Neural cell (in vitro differentiated cells): ENCODE results near the gene URAD. TPM values are rescaled to one million over a fixed set of nuclear protein-coding genes. Genes with fewer than 3 reads are reported as not detected.
A peak's percentile ranks its signal among the peaks of the same experiment; 100 is the strongest.

ENCODE experiments used
- H2AFZ ChIP-seq: fragments of 200-600, 300-800 bp; sonication (generic), shearing (Covaris generic); 2 replicates; pipeline ENCODE4 v1.6.0; 2014; ENCODE audit warnings: low read depth, mild to moderate bottlenecking, antibody characterized with exemption, low read length, moderate library complexity
- H3F3A ChIP-seq: fragments of 200-600 bp; shearing (Covaris generic); 2 replicates; pipeline ENCODE4 v1.6.1; 2016; ENCODE audit warnings: mild to moderate bottlenecking, moderate library complexity, mixed read lengths, antibody characterized with exemption, low read length; ENCODE audit not compliant: insufficient read depth, poor library complexity, severe bottlenecking
- H3K27ac ChIP-seq: fragments of 200-600, 300-800 bp; sonication (generic), shearing (Covaris generic); 2 replicates; pipeline ENCODE4 v1.5.1; 2014; ENCODE audit warnings: mild to moderate bottlenecking, low read length, moderate library complexity
- H3K27me3 ChIP-seq: fragments of 300-800, 200-600 bp; sonication (generic), shearing (Covaris generic); 2 replicates; pipeline ENCODE4 v1.6.0; 2014; ENCODE audit warnings: mild to moderate bottlenecking, low read depth, low read length, moderate library complexity; ENCODE audit not compliant: insufficient read depth
- H3K36me3 ChIP-seq: fragments of 300-800, 200-600 bp; sonication (generic), shearing (Covaris generic); 2 replicates; pipeline ENCODE4 v1.5.1; 2014; ENCODE audit warnings: mild to moderate bottlenecking, antibody characterized with exemption, low read length, moderate library complexity; ENCODE audit not compliant: insufficient read depth
- H3K4me2 ChIP-seq: fragments of 300-800, 200-600 bp; sonication (generic), shearing (Covaris generic); 2 replicates; pipeline ENCODE4 v1.6.0; 2014; ENCODE audit warnings: mild to moderate bottlenecking, low read length
- H3K4me3 ChIP-seq: fragments of 300-800, 200-600 bp; sonication (generic), shearing (Covaris generic); 2 replicates; pipeline ENCODE4 v1.5.1; 2014; ENCODE audit warnings: mild to moderate bottlenecking, low read length, moderate library complexity
- H3K79me2 ChIP-seq: fragments of 200-600 bp; shearing (Covaris generic); replicated peaks from 2 replicates; pipeline ENCODE4 v1.6.0; 2014; ENCODE audit warnings: mild to moderate bottlenecking, low read length, moderate library complexity; ENCODE audit not compliant: insufficient read depth
- H3K9ac ChIP-seq: fragments of 300-800, 200-600 bp; sonication (generic), shearing (Covaris generic); 2 replicates; pipeline ENCODE4 v1.6.1; 2016; ENCODE audit warnings: mild to moderate bottlenecking, low read length, mixed read lengths
- H3K9me2 ChIP-seq: fragments of 200-600 bp; shearing (Covaris generic); 2 replicates; pipeline ENCODE4 v1.6.1; 2016; ENCODE audit warnings: mild to moderate bottlenecking, low read length, mixed read lengths; ENCODE audit not compliant: insufficient read depth
- H3K9me3 ChIP-seq: fragments of 200-600, 300-800 bp; sonication (generic), shearing (Covaris generic); 2 replicates; pipeline ENCODE4 v1.6.1; 2016; ENCODE audit warnings: mild to moderate bottlenecking, mixed run types, low read length, moderate library complexity, mixed read lengths
- H4K20me1 ChIP-seq: fragments of 200-600 bp; shearing (Covaris generic); 2 replicates; pipeline ENCODE4 v1.6.1; 2016; ENCODE audit warnings: mild to moderate bottlenecking, mixed run types; ENCODE audit not compliant: insufficient read depth
- EP300 ChIP-seq: fragments of 450-650 bp; conservative IDR thresholded peaks from 2 replicates; pipeline ENCODE4 v1.6.1; 2014; ENCODE audit warnings: antibody characterized with exemption, mild to moderate bottlenecking, moderate library complexity; ENCODE audit not compliant: poor library complexity, severe bottlenecking
- EZH2 ChIP-seq: fragments of 200-600, 300-800 bp; shearing (Covaris generic), sonication (generic); IDR thresholded peaks from 2 replicates; pipeline ENCODE4 v1.6.1; 2014; ENCODE audit warnings: antibody characterized with exemption, low read length, borderline replicate concordance, mild to moderate bottlenecking; ENCODE audit not compliant: insufficient read depth, poor library complexity, severe bottlenecking
- MXI1 ChIP-seq: fragments of 450-650 bp; conservative IDR thresholded peaks from 2 replicates; pipeline ENCODE4 v1.6.1; 2014; ENCODE audit warnings: antibody characterized with exemption, mild to moderate bottlenecking; ENCODE audit not compliant: poor library complexity, severe bottlenecking
- RAD21 ChIP-seq: fragments of 450-650 bp; conservative IDR thresholded peaks from 2 replicates; pipeline ENCODE4 v1.6.1; 2014; ENCODE audit warnings: antibody characterized with exemption, mild to moderate bottlenecking, moderate library complexity
- SMC3 ChIP-seq: fragments of 450-650 bp; conservative IDR thresholded peaks from 2 replicates; pipeline ENCODE4 v1.6.1; 2014; ENCODE audit warnings: antibody characterized with exemption, mild to moderate bottlenecking, moderate library complexity; ENCODE audit not compliant: poor library complexity
- polyA plus RNA-seq: library from polyadenylated mRNA; depleted of rRNA; stranded (reverse); fragments of >200 nt; gene quantifications from 2 replicates; pipeline ENCODE4 v1.2.3, GENCODE V29; 2014
- TF ChIP-seq, protein P1 (sequence below): IDR thresholded peaks from 2 replicates; pipeline ENCODE4 v1.6.1; 2012; ENCODE audit warnings: borderline replicate concordance
- TF ChIP-seq, protein P2 (sequence below): fragments of 450-650 bp; IDR thresholded peaks from 2 replicates; pipeline ENCODE4 v1.5.1; 2014; ENCODE audit warnings: antibody characterized with exemption, mild to moderate bottlenecking, moderate library complexity; ENCODE audit not compliant: poor library complexity, severe bottlenecking

The URAD gene
- polyA plus RNA-seq, 1 donor from 2014 or later = not detected

DNA sequence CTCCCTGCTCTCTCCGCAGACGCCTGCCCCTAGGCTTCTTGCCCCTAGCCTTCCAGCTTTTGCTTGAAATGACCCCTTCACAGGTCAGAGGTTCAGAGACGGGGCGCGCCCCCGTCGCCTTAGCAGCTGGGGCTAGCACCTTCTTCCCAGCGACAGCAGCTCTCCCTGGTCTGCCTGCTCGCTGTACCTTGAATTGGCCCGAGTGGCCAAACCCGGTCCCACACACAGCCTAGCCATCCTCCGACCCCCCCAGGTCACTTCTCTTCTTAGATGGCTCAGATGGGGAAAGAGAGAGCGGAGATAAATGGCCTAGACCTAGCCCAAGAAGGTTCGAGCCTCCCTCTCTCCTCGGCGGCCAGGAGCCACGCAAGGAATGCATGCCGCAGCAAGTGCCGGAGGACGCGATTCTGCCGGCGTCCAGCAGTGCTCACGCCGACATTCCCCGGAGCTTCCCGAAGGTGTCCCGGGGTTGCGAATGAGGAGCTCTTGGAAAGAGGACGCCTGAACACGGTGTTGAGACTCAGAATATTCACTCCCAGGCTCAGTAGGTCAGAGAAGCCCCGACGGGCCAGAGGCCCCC, 20.7 kb downstream of the URAD start:
- Histone ChIP-seq H3K27me3 (peaks cover 100% of the 10 kb centered on the region), H3K9ac (no peak overlapping the region), H4K20me1 (no peaks in the 10 kb centered on the region), H3F3A (no peaks in the 10 kb centered on the region), H3K36me3 (no peaks in the 10 kb centered on the region), H3K9me2 (no peaks in the 10 kb centered on the region), H2AFZ (no peak overlapping the region), H3K4me3 (peak overlapping the region; percentile 51), H3K27ac (no peak overlapping the region), H3K79me2 (no peaks in the 10 kb centered on the region), H3K9me3 (no peaks in the 10 kb centered on the region), H3K4me2 (no peak overlapping the region)
- TF ChIP-seq EP300 (no peak), SMC3 (no peak), EZH2 (no peak), MXI1 (no peak), RAD21 (no peak)
- TF ChIP-seq, protein P1, sequence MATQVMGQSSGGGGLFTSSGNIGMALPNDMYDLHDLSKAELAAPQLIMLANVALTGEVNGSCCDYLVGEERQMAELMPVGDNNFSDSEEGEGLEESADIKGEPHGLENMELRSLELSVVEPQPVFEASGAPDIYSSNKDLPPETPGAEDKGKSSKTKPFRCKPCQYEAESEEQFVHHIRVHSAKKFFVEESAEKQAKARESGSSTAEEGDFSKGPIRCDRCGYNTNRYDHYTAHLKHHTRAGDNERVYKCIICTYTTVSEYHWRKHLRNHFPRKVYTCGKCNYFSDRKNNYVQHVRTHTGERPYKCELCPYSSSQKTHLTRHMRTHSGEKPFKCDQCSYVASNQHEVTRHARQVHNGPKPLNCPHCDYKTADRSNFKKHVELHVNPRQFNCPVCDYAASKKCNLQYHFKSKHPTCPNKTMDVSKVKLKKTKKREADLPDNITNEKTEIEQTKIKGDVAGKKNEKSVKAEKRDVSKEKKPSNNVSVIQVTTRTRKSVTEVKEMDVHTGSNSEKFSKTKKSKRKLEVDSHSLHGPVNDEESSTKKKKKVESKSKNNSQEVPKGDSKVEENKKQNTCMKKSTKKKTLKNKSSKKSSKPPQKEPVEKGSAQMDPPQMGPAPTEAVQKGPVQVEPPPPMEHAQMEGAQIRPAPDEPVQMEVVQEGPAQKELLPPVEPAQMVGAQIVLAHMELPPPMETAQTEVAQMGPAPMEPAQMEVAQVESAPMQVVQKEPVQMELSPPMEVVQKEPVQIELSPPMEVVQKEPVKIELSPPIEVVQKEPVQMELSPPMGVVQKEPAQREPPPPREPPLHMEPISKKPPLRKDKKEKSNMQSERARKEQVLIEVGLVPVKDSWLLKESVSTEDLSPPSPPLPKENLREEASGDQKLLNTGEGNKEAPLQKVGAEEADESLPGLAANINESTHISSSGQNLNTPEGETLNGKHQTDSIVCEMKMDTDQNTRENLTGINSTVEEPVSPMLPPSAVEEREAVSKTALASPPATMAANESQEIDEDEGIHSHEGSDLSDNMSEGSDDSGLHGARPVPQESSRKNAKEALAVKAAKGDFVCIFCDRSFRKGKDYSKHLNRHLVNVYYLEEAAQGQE = no peak

DNA sequence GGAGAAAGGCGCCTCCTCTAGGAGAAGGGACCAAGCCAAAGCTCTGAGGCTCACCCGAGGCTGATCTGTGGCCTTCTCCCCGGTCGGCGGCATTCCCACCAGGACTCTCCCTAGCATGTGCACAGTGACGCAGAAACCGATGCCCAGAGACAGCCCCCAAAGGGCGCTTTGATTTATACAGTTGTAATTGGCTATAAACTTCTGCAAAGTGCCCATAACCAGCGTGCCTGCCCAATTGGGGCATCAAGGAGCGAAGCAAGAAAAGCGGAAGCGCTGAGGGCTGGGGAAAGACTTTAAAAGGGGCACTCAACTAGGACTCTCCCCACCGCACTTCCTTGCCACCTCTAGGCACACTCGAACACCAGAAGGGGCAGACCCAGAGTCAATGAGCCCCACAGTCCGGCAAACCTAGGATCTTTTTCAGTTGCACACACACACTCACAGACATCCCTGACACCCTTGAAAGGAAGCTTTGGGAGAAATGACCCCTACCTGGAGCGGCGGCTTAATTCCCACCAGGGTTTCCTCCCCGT, 21.2 kb downstream of the URAD start:
- Histone ChIP-seq H3K36me3 (no peaks in the 10 kb centered on the region), H3K9ac (no peak overlapping the region), H4K20me1 (no peaks in the 10 kb centered on the region), H3K9me3 (no peaks in the 10 kb centered on the region), H3K27me3 (peaks cover 100% of the 10 kb centered on the region), H3K79me2 (no peaks in the 10 kb centered on the region), H3K4me3 (no peak overlapping the region), H3K27ac (no peak overlapping the region), H2AFZ (no peak overlapping the region), H3K4me2 (no peak overlapping the region), H3K9me2 (no peaks in the 10 kb centered on the region), H3F3A (no peaks in the 10 kb centered on the region)
- TF ChIP-seq EZH2 = peak; percentile 16
- TF ChIP-seq, protein P2, sequence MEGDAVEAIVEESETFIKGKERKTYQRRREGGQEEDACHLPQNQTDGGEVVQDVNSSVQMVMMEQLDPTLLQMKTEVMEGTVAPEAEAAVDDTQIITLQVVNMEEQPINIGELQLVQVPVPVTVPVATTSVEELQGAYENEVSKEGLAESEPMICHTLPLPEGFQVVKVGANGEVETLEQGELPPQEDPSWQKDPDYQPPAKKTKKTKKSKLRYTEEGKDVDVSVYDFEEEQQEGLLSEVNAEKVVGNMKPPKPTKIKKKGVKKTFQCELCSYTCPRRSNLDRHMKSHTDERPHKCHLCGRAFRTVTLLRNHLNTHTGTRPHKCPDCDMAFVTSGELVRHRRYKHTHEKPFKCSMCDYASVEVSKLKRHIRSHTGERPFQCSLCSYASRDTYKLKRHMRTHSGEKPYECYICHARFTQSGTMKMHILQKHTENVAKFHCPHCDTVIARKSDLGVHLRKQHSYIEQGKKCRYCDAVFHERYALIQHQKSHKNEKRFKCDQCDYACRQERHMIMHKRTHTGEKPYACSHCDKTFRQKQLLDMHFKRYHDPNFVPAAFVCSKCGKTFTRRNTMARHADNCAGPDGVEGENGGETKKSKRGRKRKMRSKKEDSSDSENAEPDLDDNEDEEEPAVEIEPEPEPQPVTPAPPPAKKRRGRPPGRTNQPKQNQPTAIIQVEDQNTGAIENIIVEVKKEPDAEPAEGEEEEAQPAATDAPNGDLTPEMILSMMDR = no peak
